Vagina (tissue), 2 donors: ENCODE data around the gene MBD3. TPM values are rescaled to one million over a fixed set of nuclear protein-coding genes. Genes with fewer than 3 reads are reported as not detected.

ENCODE experiments used
- DNase-seq, 2 donors: peaks; one replicate each; pipeline ENCODE4 v3.0.0-alpha.2; 2017; ENCODE audit errors: extremely low spot score in 2 of 2
- H3K27ac ChIP-seq: fragments of 200-600 bp; sonication (generic); one replicate; pipeline ENCODE4 v1.5.1; 2019
- H3K27me3 ChIP-seq: fragments of 200-600 bp; sonication (generic); one replicate; pipeline ENCODE4 v1.5.1; 2019
- H3K36me3 ChIP-seq, 2 donors: fragments of 200-600 bp; sonication (generic); one replicate each; pipeline ENCODE4 v1.5.1; 2017 to 2019
- H3K4me1 ChIP-seq: fragments of 200-600 bp; sonication (generic); one replicate; pipeline ENCODE4 v1.5.1; 2019
- H3K4me3 ChIP-seq, 2 donors: fragments of 200-600 bp; sonication (generic); 1 replicate in 1 of 2; 2 replicates in 1 of 2; pipeline ENCODE4 v1.5.1; 2016 to 2019
- H3K9me3 ChIP-seq: fragments of 200-600 bp; sonication (generic); one replicate; pipeline ENCODE4 v1.5.1; 2019
- CTCF ChIP-seq, 3 experiments: fragments of 450-650 bp in 2 of 3; fragments of 200-600 bp in 1 of 3; sonication (generic) in 1 of 3; IDR thresholded peaks; one replicate each; pipeline ENCODE4 v1.5.1; 2017 to 2019; ENCODE audit warnings: antibody characterized with exemption in 3 of 3, mild to moderate bottlenecking in 2 of 3, moderate library complexity in 2 of 3
- POLR2A ChIP-seq, 2 donors: fragments of 450-650 bp; IDR thresholded peaks; one replicate each; pipeline ENCODE4 v1.6.1; 2017; ENCODE audit warnings: antibody characterized with exemption in 2 of 2, mild to moderate bottlenecking in 2 of 2, moderate library complexity in 2 of 2
- POLR2AphosphoS5 ChIP-seq, 2 donors: sonication (generic); formaldehyde crosslinking; IDR thresholded peaks; one replicate each; pipeline ENCODE4 v1.9.0; 2017; ENCODE audit warnings: antibody characterized with exemption in 2 of 2, mild to moderate bottlenecking in 2 of 2, low read depth in 1 of 2; ENCODE audit not compliant: insufficient read depth in 1 of 2
- intact Hi-C: fragments of 100-400 bp; cut with DNase I; formaldehyde crosslinking; loops from one replicate; pipeline ENCODE4 v1.15.1; 2023
- total RNA-seq: library from RNA; depleted of rRNA; stranded (reverse); fragments of >200 nt; gene quantifications from one replicate; pipeline ENCODE4 v1.2.3, GENCODE V29; 2016

The MBD3 gene
- total RNA-seq, 1 donor from 2014 or later: 66.0 TPM

DNA sequence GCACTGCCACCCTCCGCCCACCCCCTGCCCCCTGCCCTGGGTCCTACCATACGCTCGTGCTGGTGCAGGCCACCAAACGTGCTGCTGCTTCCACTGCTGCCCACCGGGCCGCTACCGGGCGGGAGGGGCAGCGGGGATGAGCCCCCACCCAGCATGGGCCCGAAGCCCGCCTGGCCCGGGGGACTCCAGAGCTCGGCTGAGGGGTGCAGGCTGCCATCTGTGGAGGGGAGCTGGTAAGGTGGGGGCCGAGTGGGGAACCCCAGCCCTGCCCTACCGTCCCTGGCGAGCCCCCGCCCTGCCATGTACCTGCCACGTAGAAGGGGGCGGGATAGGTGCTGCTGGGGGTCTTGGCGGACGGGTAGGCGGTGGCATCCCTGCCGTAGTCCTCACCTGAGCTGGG, 29.3 kb upstream of the MBD3 start:
- no peak overlapping the region for H3K27ac ChIP-seq
- H3K4me1 ChIP-seq: no peaks in the 10 kb centered on the region
- no peak for DNase-seq
- intact Hi-C loops: no loop called here
- no peak overlapping the region for H3K4me3 ChIP-seq
- no peak for TF ChIP-seq POLR2A (IDR thresholded peaks at IDR 0.05)
- no peak for TF ChIP-seq POLR2AphosphoS5 (IDR thresholded peaks at IDR 0.05; ENCODE audit: insufficient read depth in 1 of 2, low read depth in 1 of 2)
- no peak for TF ChIP-seq CTCF (IDR thresholded peaks at IDR 0.05)
- peaks cover 0 to 41% of the 10 kb centered on the region in 2 donors for H3K36me3 ChIP-seq
- no peaks in the 10 kb centered on the region for H3K27me3 ChIP-seq
- H3K9me3 ChIP-seq: no peaks in the 10 kb centered on the region

- intact Hi-C loops: no loop called here
- Histone ChIP-seq H3K9me3 (no peaks in the 10 kb centered on the region), H3K27me3 (no peaks in the 10 kb centered on the region), H3K27ac (no peak overlapping the region), H3K4me1 (no peaks in the 10 kb centered on the region), H3K36me3 (peaks cover 0 to 41% of the 10 kb centered on the region in 2 donors), H3K4me3 (no peak overlapping the region)
- DNase-seq: no peak
- TF ChIP-seq POLR2A (IDR thresholded peaks at IDR 0.05): no peak
- TF ChIP-seq CTCF (IDR thresholded peaks at IDR 0.05): no peak
These were observed 28.9 kb upstream of the MBD3 start for GRCh38 chr19:1621574-1621973.

DNA sequence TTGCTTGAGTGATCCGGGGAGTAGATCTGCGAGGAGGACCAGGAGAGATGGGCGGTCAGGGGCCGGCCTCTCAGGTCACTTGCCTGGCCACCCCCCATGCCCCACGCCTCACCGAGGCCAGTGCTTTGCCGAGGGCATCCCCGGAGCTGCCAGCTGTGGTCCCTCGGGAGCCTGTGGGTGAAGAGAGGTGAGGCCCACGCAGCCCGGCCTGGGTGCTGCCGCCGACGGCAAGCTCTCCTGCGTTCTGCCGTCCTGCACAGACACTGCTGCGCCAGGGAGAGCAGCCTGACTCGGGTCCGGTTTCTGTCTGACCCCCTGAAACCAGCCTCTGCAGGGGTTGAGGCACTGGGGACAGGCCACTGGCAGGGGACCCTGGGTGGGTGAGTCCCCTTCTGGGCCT, 28.4 kb upstream of the MBD3 start:
- no peak for TF ChIP-seq POLR2AphosphoS5 (IDR thresholded peaks at IDR 0.05; ENCODE audit: insufficient read depth in 1 of 2, low read depth in 1 of 2)
- no peak for TF ChIP-seq CTCF (IDR thresholded peaks at IDR 0.05)
- no peak for TF ChIP-seq POLR2A (IDR thresholded peaks at IDR 0.05)
- no peak for DNase-seq
- Histone ChIP-seq H3K36me3 (peaks cover 0 to 41% of the 10 kb centered on the region in 2 donors), H3K4me1 (no peaks in the 10 kb centered on the region), H3K27me3 (no peaks in the 10 kb centered on the region), H3K9me3 (no peaks in the 10 kb centered on the region), H3K27ac (no peak overlapping the region), H3K4me3 (no peak overlapping the region)
- intact Hi-C loops: no loop called here

DNA sequence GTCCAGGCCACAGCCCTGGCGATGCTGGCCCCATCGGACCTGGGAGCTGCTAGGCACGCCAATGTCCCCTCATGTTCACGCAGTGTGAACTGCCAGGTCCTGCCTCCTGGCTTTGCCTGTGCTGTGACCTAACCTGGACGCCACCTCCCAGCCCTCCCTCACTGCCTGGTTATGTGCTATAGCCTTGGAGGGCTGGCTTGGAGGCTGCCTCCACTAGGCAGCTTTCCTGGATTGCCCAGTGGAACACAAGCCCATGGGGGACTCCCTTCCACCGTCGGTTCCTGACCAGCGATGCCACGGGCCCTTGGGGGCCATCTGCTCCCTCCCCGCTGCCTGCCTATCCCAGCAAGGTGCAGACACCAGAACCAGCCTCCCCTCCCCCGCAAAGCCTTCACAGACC, 27.8 kb upstream of the MBD3 start:
- Histone ChIP-seq H3K27me3 (no peaks in the 10 kb centered on the region), H3K4me3 (no peak overlapping the region), H3K4me1 (no peaks in the 10 kb centered on the region), H3K27ac (no peak overlapping the region), H3K36me3 (peaks cover 0 to 43% of the 10 kb centered on the region in 2 donors), H3K9me3 (no peaks in the 10 kb centered on the region)
- no peak for DNase-seq
- TF ChIP-seq POLR2A (IDR thresholded peaks at IDR 0.05): no peak
- no peak for TF ChIP-seq POLR2AphosphoS5 (IDR thresholded peaks at IDR 0.05; ENCODE audit: insufficient read depth in 1 of 2, low read depth in 1 of 2)
- no peak for TF ChIP-seq CTCF (IDR thresholded peaks at IDR 0.05)
- intact Hi-C loops: no loop called here

- intact Hi-C loops: no loop called here
- Histone ChIP-seq H3K36me3 (peaks cover 0 to 51% of the 10 kb centered on the region in 2 donors), H3K27me3 (no peaks in the 10 kb centered on the region)
These were observed 27.0 kb upstream of the MBD3 start for GRCh38 chr19:1619703-1620102.

More at GRCh38 chr19:1619703-1620102, 27.0 kb upstream of the MBD3 start:
- TF ChIP-seq POLR2A (IDR thresholded peaks at IDR 0.05) (no peak), POLR2AphosphoS5 (IDR thresholded peaks at IDR 0.05; ENCODE audit: insufficient read depth in 1 of 2, low read depth in 1 of 2) (no peak), CTCF (IDR thresholded peaks at IDR 0.05) (no peak)
- H3K27ac ChIP-seq: no peak overlapping the region
- H3K9me3 ChIP-seq: no peaks in the 10 kb centered on the region
- no peak overlapping the region for H3K4me3 ChIP-seq
- no peak for DNase-seq
- H3K4me1 ChIP-seq: no peaks in the 10 kb centered on the region
